GOT3 (cell line): ENCODE measurements around the gene KLHL34.

Experiments
- DNase-seq: peaks from one replicate; lab custom pipeline; 2025; ENCODE audit warnings: mixed read lengths; lab: John Stamatoyannopoulos, UW

The KLHL34 gene

GRCh38 chrX:21655901-21656586 lies 2.1 kb downstream of the KLHL34 start:
- DNase-seq, result no peak

DNA sequence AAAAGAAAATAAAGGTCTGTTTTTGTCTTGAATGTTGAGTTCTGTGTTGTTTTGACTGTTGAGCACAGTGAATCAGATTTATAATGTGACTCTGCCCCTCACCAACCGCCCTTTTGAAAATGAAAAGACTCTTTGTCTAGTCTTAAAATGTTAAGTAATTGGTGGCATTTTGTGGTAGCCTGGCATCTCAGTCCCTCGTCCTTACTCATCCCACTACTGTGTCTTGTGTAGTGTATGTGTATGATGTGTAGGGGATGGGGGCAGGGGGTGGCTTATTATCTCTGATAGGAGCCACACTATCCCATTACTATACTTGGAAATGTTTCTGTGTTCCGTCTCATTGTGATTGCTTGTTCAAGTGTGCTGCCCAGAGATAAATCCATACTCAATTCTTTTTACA lies 12.2 kb downstream of the KLHL34 start:
- no peak for DNase-seq

DNA sequence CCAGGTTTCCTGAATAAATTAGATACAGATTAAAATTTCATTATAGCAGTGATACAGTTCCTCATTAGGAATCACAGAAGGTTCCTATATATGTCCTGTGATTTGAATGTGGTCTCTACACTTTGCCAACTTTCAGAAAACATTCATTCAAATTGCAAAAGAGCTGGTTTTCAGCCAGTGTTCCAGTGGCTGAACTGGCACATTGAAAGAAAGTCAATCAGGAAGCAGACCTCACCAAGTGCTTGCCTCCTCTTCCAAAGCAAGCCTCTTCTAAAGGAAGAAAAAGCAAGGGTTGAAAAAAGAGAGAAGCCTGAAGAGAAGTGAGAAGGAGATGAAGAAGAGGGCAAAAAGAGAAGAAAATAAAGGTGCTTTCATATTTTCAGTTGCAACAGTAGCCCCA lies 12.7 kb downstream of the KLHL34 start:
- DNase-seq, result no peak

DNA sequence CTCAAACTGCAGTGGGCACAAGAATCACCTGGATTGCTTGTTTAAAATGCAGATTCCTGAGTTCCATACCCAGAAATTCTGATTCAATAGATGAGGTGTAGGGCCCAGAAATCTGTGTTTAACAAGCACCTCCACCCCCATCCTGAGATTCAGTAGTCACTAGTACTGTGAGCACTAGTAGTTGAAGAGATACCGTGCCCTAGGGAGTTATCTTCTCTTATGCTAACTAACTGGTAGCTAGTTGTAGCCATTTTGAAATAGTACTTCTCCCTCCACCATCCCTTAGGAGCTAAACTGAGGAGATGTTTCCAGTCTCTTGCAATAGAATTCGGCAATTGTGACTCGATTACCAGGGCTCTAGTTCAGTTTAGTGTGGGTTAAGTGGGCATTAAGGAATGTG lies 18.4 kb downstream of the KLHL34 start:
- no peak for DNase-seq

GRCh38 chrX:21638311-21638710 lies 19.8 kb downstream of the KLHL34 start:
- DNase-seq, result no peak

DNA sequence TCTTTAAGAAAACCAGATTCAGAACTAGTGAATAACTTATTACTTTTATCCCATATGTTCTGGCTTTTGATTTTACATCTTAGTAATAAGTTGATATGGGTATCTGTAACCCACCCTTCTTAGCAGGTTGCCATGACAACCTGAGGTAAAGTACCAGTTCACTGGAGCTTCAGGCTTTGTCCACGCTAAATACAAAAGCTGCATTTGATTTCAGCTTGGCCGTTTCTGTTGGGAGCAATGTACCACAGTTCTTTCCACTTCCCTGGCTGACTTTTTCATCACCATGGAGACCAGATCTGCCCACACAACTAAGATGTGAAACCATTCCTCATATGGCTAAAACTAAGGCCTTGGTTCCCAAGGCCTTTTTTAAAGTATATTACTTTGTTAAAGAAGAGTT lies 26.1 kb downstream of the KLHL34 start:
- no peak for DNase-seq

GRCh38 chrX:21623778-21624501 lies 34.2 kb downstream of the KLHL34 start:
- DNase-seq, result no peak

GRCh38 chrX:21620234-21620633 lies 37.9 kb downstream of the KLHL34 start:
- DNase-seq, result no peak

DNA sequence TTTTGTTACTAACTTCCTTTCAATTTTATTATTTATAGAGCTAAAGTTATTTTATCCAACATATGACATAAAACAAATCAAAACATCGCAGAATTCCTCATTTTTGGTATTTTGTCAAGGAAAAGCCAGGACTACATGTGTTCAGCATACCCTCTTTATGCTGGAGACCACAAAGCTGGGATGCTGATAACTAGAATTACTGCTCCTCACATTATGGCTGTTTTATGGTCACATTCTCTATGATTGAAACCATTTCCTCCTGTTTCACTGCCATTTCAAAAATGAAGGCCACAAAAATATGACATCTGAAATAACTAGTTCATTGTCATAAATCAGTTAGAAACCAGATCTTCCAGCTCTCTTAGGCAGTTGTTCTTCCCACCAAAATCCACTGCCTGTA lies 41.7 kb downstream of the KLHL34 start:
- DNase-seq, result no peak

- DNase-seq, result no peak
Measured at GRCh38 chrX:21612154-21612553, 46.0 kb downstream of the KLHL34 start.

- no peak for DNase-seq
Measured at GRCh38 chrX:21610168-21610567, 48.0 kb downstream of the KLHL34 start.

DNA sequence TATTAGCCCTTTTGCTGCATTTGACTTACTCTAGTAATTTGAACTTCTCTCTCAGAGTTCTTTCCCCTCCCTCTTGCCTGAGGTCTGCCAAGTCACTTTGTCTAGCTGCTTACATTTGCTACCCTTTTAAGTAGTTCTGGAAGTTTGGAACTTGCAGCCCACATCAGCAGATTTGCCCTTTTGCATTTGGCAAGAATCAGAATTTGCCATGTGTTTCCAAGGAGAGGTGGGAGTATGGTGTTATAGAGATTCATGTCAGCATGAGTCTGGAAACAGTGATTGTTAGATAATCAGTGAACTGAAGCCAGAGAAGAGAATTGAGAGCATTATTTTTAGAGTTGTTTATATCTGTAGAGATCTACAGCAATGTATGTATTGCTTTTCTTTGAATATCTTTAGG lies 52.1 kb downstream of the KLHL34 start:
- no peak for DNase-seq
